Glomerular endothelial cell (primary cell): ENCODE measurements around the gene FAM193B. TPM values are rescaled to one million over a fixed set of nuclear protein-coding genes. Genes with fewer than 3 reads are reported as not detected.
"Not testable (repeated sequence)": the region's sequence is repeated elsewhere in the genome, so short reads cannot be mapped to it uniquely, and the experiment has no call there.

ENCODE experiments used
- DNase-seq: peaks from one replicate; pipeline ENCODE4 v3.0.0-alpha.2; 2011; ENCODE audit warnings: low read depth, low spot score; ENCODE audit errors: extremely low read depth
- total RNA-seq: library from RNA; depleted of rRNA; stranded (reverse); fragments of >200 nt; gene quantifications from 2 replicates; pipeline ENCODE4 v1.2.3, GENCODE V29; 2015

Gene FAM193B
- total RNA-seq, 1 donor from 2014 or later: 55.1 TPM

- DNase-seq: no peak
These were observed 24.0 kb upstream of the FAM193B start for GRCh38 chr5:177578316-177578715.

DNA sequence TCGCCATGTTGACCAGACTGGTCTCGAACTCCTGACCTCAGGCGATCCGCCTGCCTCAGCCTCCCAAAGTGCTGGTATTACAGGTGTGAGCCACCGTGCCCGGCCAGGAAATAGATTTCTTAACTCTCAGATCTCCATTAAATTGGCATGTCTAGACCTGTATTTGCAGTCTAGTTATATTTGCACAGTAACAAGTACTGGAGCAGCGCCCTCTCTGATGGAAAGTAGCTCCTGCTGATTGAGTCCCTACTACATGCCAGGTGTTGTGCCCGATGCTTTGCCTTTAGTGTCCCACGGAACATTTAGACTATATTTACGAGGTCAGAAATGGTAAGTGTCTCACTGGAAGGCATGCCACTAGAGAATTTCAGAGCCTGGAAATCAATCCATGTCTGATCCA, 21.8 kb upstream of the FAM193B start:
- no peak for DNase-seq

DNA sequence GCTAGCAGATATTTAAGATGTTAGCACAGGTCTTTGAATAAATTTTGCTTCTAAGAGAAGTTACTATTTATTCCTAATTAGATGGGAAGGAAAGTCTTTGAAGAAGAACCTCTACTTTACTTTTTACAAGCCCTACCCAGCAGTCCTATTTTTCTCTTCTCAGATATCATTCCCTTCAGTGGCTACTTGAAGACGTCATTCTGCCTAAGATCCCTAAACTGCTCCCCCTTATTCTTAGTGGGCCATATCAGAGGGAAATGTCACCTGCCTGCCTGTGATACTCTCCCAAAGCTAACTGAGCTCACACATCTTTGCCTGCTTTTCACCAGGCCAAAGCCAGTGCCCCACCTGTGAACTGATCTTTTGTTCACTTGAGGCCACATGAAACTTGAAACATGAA, 21.1 kb upstream of the FAM193B start:
- no peak for DNase-seq

DNA sequence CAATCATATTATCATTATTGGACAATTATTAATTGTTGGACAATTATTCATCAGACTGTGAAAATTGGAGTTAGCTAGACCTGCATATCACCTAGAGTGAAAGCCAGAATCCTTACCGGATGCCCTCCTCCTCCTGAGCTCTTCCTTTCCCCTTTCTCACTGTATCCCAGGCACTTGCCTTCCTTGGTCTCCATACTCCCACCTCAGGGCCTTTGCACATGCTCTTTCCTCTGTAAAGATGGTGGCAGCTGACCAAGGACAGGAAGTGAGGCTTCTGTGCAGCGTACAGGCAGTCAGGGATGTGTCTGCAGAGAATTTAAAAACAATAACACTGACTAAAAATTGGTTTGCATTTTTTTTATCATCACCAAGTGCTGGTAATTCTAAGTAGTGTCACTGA, 15.5 kb upstream of the FAM193B start:
- DNase-seq: no peak

DNA sequence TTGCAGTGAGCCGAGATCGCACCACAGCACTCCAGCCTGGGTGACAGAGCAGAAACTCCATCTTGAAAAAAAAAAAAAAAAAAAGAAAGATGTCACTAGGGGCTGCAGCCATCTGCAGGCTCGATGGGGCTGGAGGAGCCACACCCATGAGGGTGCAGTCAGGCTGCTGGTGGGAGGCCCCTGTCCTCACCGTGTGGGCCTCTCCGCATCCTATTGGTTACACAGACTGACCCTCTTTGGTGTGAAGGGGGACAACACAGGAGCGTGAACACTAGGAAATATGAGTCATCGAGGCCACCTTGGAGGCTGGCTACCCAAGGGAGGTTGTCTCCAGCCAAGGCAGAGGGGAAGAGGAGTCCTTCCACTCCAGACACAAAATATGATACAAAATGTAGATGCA, 14.0 kb upstream of the FAM193B start:
- no peak for DNase-seq

DNA sequence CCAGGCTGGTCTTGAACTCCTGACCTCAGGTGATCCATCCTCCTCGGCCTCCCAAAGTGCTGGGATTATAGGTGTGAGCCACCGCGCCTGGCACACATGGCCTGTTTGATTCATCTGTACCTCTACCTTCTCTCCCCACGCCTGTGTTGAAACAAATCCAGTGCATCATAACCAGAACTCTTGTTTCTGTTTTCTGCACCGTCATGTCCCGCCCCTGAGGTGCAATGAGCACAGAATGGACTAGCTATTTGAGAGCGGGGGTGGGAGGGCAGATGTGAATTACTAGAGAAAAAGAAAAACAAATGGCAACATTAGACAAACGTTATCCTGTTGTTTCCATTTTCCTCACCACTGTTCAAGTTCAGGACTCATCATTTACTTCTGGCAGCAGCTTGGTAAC, 10.7 kb upstream of the FAM193B start:
- no peak for DNase-seq

DNA sequence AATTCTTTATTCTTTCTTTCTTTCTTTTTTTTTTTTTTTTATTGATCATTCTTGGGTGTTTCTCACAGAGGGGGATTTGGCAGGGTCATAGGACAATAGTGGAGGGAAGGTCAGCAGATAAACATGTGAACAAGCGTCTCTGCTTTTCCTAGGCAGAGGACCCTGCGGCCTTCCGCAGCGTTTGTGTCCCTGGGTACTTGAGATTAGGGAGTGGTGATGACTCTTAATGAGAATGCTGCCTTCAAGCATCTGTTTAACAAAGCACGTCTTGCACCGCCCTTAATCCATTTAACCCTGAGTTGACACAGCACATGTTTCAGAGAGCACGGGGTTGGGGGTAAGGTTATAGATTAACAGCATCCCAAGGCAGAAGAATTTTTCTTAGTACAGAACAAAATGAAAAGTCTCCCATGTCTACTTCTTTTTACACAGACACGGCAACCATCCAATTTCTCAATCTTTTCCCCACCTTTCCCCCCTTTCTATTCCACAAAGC, 5.1 kb upstream of the FAM193B start:
- DNase-seq: not testable (repeated sequence)

- no peak for DNase-seq
These were observed 3.4 kb upstream of the FAM193B start for GRCh38 chr5:177557796-177558195.

DNA sequence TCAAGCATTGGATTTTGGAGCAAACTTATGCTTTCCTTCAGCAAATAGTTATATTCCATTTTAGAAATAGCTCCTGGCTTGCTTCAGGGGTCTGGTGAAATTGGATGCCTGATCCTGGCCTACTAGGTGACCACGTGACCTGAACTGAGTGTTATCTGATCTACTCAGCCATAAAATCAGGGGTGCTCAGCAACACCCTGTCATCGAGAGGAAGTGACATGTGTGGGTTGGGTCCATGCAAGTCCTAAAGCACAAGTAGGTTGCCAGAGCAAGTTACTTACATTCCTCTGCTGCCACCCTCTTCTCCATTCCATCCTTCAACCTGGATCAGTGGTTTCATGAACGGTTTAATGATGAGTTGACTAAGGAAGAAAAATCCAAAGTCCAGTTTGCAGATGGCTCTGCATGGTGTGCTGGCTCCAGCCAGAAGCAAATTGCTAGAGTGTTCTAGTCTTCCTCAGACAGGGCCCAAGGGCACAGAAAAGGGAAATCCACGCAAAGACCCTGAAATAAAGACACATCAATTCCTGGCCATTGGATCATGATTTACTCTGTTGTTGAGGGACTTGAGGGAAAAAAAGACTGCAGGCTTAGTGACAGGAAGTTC, 2.8 kb upstream of the FAM193B start:
- DNase-seq: no peak

GRCh38 chr5:177555665-177556064, 1.3 kb upstream of the FAM193B start:
- DNase-seq: no peak

- DNase-seq: no peak
These were observed 865 bp upstream of the FAM193B start for GRCh38 chr5:177555228-177555627.

DNA sequence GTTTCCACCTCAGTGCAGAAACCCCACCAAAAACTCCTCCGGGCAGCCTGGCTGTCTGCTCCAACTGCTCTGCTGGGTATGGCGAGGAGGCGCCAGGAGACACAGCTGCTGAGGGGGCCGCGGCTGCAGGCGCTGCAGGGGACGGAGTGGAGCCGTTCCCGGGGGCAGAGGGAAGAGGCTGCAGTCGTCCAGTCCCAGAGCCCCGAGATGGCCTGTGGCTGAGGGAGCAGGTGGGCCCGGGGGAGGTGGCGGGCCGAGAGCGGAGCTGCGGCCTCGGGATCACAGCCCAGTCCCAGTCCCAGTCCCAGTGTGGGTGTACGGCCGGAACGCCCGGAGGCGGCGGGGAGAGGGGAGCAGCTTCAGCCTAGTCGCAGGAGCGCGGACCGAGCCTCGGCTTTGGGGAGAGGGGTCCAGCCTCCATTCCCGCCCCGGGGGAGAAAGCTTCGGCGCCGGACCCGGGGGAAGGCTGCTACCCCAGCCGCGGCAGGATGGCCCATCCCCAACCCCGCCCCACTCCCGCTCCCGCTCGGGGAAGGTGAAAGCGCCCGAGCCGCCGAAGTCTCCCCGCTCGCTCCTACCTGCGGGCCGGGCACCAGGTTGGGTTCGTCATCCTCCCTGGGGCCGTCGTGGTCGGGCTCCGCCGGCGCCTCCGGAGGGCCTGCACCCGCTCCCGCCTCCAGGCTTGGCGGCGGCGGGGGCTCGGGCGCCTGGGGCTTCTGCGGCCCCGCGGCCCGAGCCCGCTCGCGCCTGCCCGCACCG, 513 bp downstream of the FAM193B start:
- no peak for DNase-seq

DNA sequence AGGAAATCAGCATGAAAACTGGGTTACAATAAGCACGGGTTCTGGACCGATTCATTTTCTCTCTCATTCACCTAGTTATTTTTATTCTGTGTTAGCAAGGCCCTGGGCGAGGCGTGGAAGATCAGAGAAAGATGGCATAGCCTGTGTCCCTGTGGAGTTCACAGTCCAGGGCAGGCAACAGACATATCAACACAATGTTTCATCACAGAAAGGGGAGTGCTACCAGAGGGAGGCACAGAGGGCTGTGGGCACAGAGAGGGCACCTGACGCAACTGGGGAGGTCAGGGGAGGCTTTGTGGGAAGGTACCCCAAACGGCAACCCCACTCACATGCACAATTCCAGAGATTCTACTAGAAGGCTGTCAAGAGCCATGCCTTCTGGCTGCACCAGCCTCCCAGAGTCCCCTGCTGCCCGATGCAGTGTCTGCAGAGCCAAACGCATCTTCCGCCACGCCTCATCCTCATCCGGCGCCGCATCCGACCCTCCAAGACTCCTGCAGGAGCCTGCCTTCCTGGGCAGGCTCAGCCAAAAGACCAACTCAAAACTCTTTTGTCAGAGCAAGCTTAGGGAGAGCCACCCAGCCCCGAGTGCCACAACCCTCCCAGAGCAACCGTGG, 1.4 kb downstream of the FAM193B start:
- DNase-seq: no peak

DNA sequence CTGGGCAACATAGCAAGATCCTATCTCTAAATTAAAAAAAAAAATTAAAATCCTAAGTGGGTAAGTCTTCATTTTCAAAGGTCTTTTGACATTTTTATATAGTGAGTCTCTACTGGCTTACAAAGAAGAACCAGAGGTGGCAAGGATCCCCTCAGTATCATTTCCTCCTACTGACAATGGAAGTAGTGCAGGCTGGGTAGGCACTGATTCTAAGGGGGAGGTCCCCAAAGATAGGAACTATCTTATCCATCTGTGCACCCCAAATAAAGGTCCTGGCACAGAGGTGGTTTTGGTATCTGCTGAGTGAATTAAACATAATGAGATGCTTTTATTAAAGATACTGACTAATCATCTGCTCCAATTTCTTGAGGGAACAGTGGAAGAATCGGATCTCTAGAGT, 4.2 kb downstream of the FAM193B start:
- no peak for DNase-seq

DNA sequence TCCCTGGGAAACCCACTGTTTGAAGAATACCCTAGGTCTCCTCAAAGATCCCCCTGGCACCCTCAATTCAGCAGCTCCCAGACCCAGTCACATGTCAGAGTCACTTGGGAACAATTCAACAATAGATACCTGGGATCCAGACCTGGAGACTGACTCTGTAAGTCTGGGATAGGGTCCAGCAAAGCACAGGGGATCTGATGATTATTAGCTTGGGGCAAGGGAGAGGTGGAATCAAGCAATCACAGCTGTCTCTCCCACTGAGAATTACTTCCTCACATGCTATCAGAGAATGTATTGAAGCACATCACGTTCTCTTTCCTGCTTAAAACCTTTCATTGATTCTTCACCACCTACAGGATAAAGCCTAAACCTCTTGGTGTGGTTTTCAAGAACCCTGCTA, 5.9 kb downstream of the FAM193B start:
- no peak for DNase-seq

- DNase-seq: no peak
These were observed 6.6 kb downstream of the FAM193B start for GRCh38 chr5:177547736-177548135.

- DNase-seq: peak; percentile 41
These were observed 8.1 kb downstream of the FAM193B start for GRCh38 chr5:177546258-177546741.

DNA sequence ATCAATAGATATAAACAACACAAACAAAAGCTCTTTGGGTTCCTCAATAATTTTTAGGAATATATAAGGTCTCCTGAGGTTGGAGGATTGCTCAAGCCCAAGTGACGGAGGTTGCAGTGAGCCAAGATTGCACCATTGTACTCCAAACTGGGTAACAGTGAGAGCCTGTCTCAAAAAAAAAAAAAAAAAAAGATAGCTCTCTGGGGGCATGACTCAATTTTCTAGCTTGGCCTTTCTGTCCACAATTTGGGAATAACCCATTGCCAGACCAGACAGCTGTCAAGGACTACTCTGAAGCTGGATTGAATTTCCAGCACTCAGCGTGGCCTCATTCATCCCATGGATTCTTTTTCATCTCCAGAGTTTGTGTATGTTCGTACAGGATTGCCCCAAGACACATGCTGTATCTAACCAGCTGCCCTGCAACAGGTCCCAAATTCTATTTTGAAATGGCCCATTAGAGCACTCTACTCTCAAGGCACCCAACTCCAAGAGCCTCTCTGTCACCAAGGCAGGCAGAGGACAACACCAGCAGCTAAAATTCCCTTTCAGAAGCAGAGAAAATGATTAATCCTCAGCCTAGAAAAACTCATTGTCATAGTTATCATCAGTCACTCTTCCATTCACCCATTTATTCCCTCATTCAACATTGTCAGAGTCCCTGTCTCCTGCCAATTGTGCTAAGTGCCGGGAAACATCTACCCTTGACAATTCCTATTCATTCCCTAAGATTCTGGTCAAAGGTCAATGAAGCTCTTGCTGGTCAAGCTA, 8.7 kb downstream of the FAM193B start:
- no peak for DNase-seq

DNA sequence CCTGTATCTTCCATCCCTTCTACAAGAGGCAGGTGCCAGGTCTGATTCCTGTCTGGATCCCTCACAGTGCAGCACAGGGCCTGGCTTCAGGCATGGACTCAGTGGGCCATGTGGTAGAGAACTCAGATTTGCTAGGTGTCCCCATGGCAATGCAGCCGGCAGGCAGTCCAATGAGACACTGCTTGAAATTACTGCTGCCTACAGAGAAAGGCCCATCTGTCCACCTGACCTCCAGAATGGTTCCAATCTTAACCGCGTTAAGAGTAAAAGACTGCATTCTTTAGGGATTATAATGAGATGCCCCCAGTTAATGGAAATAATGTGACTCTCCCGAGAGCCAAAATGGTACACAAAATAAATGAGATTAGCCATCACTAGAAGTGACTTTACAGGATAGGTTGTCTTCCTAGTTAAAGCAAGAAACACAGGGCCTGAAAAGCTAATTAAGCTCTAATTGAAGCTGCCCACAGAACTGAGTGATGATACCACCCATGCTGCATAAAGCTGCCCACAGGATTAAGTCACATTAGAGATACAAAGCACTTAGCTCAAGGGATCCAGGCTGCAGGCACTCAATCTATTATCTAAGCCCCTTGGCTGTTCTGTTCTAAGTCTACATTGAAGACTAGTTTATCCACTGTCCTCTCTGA, 11.4 kb downstream of the FAM193B start:
- no peak for DNase-seq

GRCh38 chr5:177540438-177540837, 13.9 kb downstream of the FAM193B start:
- DNase-seq: no peak

GRCh38 chr5:177539411-177539810, 15.0 kb downstream of the FAM193B start:
- DNase-seq: no peak
